DOHH2 (cell line): Measurements from ENCODE around the gene TRAPPC4.

Source experiments
- EZH2phosphoT487 ChIP-seq: fragments of 200-600 bp; sonication (generic); IDR thresholded peaks from 2 replicates; pipeline ENCODE4 v1.6.1; 2017; ENCODE audit warnings: borderline replicate concordance, mild to moderate bottlenecking, antibody characterized with exemption, low read length, moderate library complexity, mixed read lengths
- TF ChIP-seq, protein P1 (sequence below): fragments of 200-600 bp; sonication (generic); IDR thresholded peaks from one replicate; pipeline ENCODE4 v1.5.1; 2014; ENCODE audit warnings: antibody characterized with exemption, mild to moderate bottlenecking, low read depth, low read length; ENCODE audit not compliant: poor library complexity, severe bottlenecking

DNA sequence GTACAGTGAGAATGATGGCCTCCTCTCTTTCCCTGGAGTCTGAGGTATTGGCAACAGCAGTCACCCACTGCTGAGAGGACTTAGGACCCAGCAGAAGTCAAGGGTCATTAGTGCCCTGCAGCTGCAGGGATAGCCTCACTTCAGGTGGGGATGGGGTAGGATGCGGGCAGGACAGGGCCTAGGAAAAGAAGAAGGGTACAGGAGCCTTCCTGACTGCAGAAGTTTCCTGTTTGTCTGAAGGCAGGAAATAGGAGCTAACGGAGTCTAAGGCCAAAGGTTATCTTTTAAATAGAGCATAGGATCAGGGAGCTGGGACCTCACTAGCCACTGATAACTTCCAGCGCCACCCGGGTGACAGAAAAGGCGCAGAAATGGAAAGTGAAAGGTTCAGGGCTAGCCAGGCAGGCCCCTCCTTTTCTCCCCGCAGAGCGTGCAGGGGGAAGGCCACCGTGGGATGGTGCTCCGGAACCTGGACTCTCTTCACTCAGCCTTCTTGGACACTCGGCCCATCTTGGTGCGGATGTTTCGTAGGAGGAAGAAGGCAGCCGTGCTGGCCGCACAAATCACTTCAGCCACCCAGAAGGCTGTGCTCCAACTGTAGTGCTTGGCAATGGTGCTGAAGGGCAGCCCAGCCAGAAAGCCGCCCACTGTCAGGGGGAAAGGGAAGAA lies 6.0 kb downstream of the TRAPPC4 start:
- TF ChIP-seq, protein P1, sequence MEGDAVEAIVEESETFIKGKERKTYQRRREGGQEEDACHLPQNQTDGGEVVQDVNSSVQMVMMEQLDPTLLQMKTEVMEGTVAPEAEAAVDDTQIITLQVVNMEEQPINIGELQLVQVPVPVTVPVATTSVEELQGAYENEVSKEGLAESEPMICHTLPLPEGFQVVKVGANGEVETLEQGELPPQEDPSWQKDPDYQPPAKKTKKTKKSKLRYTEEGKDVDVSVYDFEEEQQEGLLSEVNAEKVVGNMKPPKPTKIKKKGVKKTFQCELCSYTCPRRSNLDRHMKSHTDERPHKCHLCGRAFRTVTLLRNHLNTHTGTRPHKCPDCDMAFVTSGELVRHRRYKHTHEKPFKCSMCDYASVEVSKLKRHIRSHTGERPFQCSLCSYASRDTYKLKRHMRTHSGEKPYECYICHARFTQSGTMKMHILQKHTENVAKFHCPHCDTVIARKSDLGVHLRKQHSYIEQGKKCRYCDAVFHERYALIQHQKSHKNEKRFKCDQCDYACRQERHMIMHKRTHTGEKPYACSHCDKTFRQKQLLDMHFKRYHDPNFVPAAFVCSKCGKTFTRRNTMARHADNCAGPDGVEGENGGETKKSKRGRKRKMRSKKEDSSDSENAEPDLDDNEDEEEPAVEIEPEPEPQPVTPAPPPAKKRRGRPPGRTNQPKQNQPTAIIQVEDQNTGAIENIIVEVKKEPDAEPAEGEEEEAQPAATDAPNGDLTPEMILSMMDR = no peak
- no peak for TF ChIP-seq EZH2phosphoT487
